Naive B cell (primary cell): ENCODE measurements around the gene CNTNAP1. TPM values are rescaled to one million over a fixed set of nuclear protein-coding genes. Genes with fewer than 3 reads are reported as not detected.

ENCODE experiments used
- ATAC-seq, 2 donors: fragments of 150-1000 bp; cut with Tn5 transposase; 2 replicates each; pipeline ENCODE4 v1.10.0; 2021; ENCODE audit warnings: low read depth in 2 of 2, mild to moderate bottlenecking in 2 of 2, moderate library complexity in 2 of 2
- DNase-seq: peaks from one replicate; pipeline ENCODE4 v3.0.0; 2022
- H3K27ac Mint-ChIP-seq, 6 donors: one replicate each; pipeline ENCODE4 v1.8.0; 2020 to 2022; ENCODE audit warnings: mild to moderate bottlenecking in 6 of 6, mixed read lengths in 6 of 6, moderate library complexity in 5 of 6, inconsistent platforms in 2 of 6
- H3K27me3 Mint-ChIP-seq, 3 donors: one replicate each; pipeline ENCODE4 v1.8.0; 2021 to 2022; ENCODE audit warnings: mixed read lengths in 3 of 3, mild to moderate bottlenecking in 1 of 3
- H3K36me3 Mint-ChIP-seq, 2 donors: one replicate each; pipeline ENCODE4 v1.8.0; 2020 to 2022; ENCODE audit warnings: mixed read lengths in 2 of 2, inconsistent platforms in 1 of 2, mild to moderate bottlenecking in 1 of 2
- H3K4me1 Mint-ChIP-seq, 3 donors: one replicate each; pipeline ENCODE4 v1.8.0; 2020 to 2022; ENCODE audit warnings: mixed read lengths in 3 of 3, inconsistent platforms in 1 of 3, mild to moderate bottlenecking in 1 of 3, moderate library complexity in 1 of 3
- H3K4me3 Mint-ChIP-seq, 8 donors: one replicate each; pipeline ENCODE4 v1.8.0; 2020 to 2022; ENCODE audit warnings: mild to moderate bottlenecking in 8 of 8, mixed read lengths in 8 of 8, moderate library complexity in 8 of 8, inconsistent platforms in 2 of 8
- H3K9me3 Mint-ChIP-seq, 7 donors: one replicate each; pipeline ENCODE4 v1.8.0; 2020 to 2022; ENCODE audit warnings: mixed read lengths in 7 of 7, mild to moderate bottlenecking in 5 of 7, inconsistent platforms in 2 of 7, moderate library complexity in 1 of 7
- polyA plus RNA-seq, 6 donors: library from polyadenylated mRNA; unstranded; fragments of 300-500 nt; fragmentation: Illumina TruSeq; gene quantifications; one replicate each; pipeline ENCODE4 v1.2.3, GENCODE V29; 2021; ENCODE audit warnings: low read depth in 6 of 6

Gene CNTNAP1
- polyA plus RNA-seq, 6 donors from 2014 or later, result 0.19 to 1.00 (median 0.39) TPM; not detected in 1

DNA sequence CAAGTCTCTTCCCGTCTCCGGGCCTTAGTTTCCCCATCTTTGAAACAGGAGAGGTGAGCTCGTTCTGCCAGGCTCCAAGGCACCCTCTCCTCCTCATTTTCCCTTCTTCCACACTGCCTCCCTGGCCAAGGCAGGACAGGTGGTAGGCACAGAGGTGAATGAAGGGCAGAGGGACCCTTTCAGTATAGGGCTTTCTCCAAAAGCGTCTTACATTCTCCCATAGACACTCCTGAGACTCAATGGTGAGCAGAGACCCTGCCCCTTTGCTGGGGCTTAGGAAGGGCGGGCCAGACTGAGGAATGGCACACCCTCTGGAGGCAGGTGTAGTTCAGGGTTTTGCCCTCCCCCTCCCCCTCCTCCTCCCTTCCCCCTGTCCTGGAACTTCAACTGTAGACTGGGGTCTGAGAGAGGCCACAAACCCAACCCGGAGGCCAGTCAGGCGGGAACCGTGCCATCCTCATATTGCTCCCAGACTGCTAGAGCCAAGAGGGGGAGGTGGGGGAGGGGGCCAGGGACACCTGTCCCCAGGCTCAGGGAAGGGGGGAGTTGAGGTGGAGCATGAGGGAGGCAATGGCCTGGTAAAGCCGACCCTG, 7.5 kb upstream of the CNTNAP1 start:
- no peak for ATAC-seq
- Mint-ChIP-seq H3K27ac (peak overlapping the region in 2 of 6 donors; percentile 45 to 82), H3K9me3 (peaks cover 0 to under 1% (median 0%) of the 10 kb centered on the region in 7 donors)

DNA sequence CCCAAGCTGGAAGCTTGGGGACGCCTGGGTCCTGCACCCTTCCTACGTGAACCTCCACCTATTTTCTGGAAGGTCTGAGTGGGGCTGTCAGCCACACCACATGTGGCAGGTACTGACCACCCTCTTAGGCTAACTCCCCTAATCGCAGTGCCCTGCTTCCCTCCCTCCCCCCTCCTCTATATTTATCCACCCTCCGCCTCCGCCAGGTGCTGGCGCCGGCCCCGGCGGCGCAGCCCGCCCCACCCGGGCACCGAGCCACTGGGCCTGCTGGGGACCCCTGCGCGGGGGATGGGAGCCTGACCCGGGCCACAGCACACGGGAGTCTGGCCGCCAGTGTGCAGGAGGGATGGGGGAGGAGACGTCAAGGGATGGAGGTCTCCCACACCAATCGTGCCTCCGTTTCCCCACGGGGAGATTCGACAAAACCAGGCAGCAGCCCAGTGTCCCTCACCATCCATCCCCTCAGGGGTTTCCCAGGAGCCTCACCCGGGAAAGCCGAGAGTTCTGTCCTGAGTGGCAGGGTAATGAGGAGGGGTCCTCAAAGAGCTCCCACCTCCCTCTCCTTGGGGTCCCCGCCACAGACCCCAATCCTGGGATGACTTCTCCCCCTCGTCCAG, 6.9 kb upstream of the CNTNAP1 start:
- Mint-ChIP-seq H3K4me3 (peak overlapping the region in 3 of 8 donors; percentile 19 to 82 (median 37)), H3K36me3 (no peaks in the 10 kb centered on the region), H3K4me1 (peaks cover 50 to 59% (median 53%) of the 10 kb centered on the region in 3 donors), H3K27me3 (peaks cover 28 to 52% (median 31%) of the 10 kb centered on the region in 3 donors), H3K9me3 (peaks cover 0 to 2% (median 0%) of the 10 kb centered on the region in 7 donors), H3K27ac (no peak overlapping the region)
- DNase-seq (no peak), ATAC-seq (no peak)

More for the DNA sequence above, 7.5 kb upstream of the CNTNAP1 start:
- no peaks in the 10 kb centered on the region for H3K36me3 Mint-ChIP-seq
- peaks cover 51 to 59% (median 53%) of the 10 kb centered on the region in 3 donors for H3K4me1 Mint-ChIP-seq
- peak overlapping the region in 6 of 8 donors; percentile 25 to 85 (median 70) for H3K4me3 Mint-ChIP-seq
- DNase-seq, result no peak
- H3K27me3 Mint-ChIP-seq, result peaks cover 26 to 50% (median 28%) of the 10 kb centered on the region in 3 donors

DNA sequence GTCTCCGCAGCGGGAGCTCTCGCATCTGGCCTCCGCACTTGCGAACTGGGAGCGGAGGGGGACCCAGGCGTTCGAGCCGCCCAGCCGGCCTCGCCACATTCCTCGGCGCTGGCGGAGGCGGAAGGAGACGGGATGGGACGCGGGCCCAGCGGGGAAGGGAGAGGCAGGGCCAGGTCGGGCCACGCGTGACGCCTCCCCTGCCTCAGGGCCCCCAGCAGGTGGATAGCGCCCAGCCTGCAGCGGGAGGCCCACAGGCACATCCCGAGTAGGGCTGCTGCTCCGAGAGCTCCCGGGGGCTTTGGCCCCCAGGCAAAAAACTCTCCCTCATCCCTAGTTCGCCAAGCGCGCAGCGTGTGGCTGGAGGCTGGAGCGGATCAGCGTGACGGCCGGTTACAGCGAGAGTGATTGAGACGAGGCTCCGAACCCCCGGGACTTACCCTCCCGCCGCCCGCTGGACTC, 6.3 kb upstream of the CNTNAP1 start:
- Mint-ChIP-seq H3K27ac (peak overlapping the region in 1 of 6 donors; percentile 57), H3K27me3 (peaks cover 28 to 52% (median 36%) of the 10 kb centered on the region in 3 donors), H3K9me3 (peaks cover 0 to 2% (median 0%) of the 10 kb centered on the region in 7 donors), H3K4me1 (peaks cover 52 to 58% (median 52%) of the 10 kb centered on the region in 3 donors), H3K36me3 (no peaks in the 10 kb centered on the region), H3K4me3 (peak overlapping the region; percentile 74 to 87 (median 82))
- DNase-seq (no peak), ATAC-seq (no peak)

- Mint-ChIP-seq H3K4me1 (peaks cover 52 to 61% (median 53%) of the 10 kb centered on the region in 3 donors), H3K27me3 (peaks cover 28 to 53% (median 38%) of the 10 kb centered on the region in 3 donors)
Observed at GRCh38 chr17:42676424-42677011, 5.8 kb upstream of the CNTNAP1 start, which contains the start of gene PLEKHH3. Gene PLEKHH3, minus strand, starts transcription at chr17:42676994. Its CDS starts 431 bp downstream, at chr17:42676563.

GRCh38 chr17:42677012-42677857, 5.1 kb upstream of the CNTNAP1 start:
- Mint-ChIP-seq H3K27ac (peak overlapping the region; percentile 74 to 95 (median 86)), H3K9me3 (peaks cover 0 to 2% (median 0%) of the 10 kb centered on the region in 7 donors), H3K4me1 (peaks cover 56 to 64% (median 57%) of the 10 kb centered on the region in 3 donors), H3K36me3 (no peaks in the 10 kb centered on the region), H3K27me3 (peaks cover 31 to 55% (median 40%) of the 10 kb centered on the region in 3 donors), H3K4me3 (peak overlapping the region; percentile 82 to 96 (median 92))
- DNase-seq (peak; percentile 90), ATAC-seq (peak; percentile 77 to 79)

More at GRCh38 chr17:42676424-42677011, 5.8 kb upstream of the CNTNAP1 start, which contains the start of gene PLEKHH3:
- no peaks in the 10 kb centered on the region for H3K36me3 Mint-ChIP-seq
- ATAC-seq (no peak), DNase-seq (no peak)
- peak within 1 kb of the TSS; percentile 82 to 96 (median 92) for H3K4me3 Mint-ChIP-seq
- H3K9me3 Mint-ChIP-seq, result peaks cover 0 to 2% (median 0%) of the 10 kb centered on the region in 7 donors
- H3K27ac Mint-ChIP-seq, result peak within 1 kb of the TSS; percentile 74 to 95 (median 86)

DNA sequence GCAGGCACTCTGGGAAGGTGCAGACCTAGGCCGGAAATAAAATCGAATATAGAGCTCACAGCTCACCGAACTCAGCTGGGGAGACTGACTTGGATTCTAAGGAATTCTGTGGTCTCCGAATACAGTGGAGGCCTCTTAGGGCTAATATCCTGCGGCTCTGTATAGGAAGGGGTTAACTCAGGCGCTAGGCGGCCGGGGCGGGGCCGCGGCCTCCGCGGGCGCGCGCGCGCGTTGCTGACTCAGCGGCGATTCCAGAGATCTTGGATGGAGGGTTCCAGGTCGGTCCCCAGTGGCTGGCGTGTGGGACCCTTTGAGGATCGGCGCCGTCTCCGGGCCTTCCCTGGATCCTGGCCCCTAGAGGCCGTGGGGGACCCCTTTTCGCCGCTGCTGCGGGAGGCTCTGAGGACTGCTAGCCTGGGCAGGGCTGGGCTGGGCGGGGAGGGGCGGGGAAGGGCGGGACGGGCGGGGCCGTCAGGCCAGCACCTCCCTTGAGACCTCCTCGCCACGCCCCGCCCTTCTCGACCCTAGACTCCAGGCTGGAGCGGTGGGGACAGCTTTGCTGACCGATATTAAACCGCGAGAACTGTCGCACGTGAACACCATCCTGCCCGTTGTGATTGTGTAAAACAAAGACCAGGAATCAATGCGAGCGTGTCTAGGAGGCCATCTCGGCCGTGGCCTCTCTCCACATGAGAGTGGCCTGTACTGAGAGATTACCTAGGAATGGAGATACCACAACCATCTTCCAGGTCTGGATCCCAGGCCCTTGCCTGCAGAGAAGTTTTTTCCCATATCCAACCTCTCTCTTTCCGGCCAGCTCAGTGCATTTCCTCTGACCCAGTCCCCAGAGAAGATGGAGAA, 4.2 kb upstream of the CNTNAP1 start:
- DNase-seq (peak; percentile 70), ATAC-seq (peak; percentile 15)
- H3K27me3 Mint-ChIP-seq, result peaks cover 32 to 60% (median 49%) of the 10 kb centered on the region in 3 donors
- H3K9me3 Mint-ChIP-seq, result peaks cover 0 to 2% (median 0%) of the 10 kb centered on the region in 7 donors
- H3K36me3 Mint-ChIP-seq, result no peaks in the 10 kb centered on the region
- peak overlapping the region in 4 of 6 donors; percentile 53 to 94 (median 78) for H3K27ac Mint-ChIP-seq
- H3K4me3 Mint-ChIP-seq, result peak overlapping the region; percentile 82 to 96 (median 92)
- peaks cover 64 to 73% (median 66%) of the 10 kb centered on the region in 3 donors for H3K4me1 Mint-ChIP-seq

DNA sequence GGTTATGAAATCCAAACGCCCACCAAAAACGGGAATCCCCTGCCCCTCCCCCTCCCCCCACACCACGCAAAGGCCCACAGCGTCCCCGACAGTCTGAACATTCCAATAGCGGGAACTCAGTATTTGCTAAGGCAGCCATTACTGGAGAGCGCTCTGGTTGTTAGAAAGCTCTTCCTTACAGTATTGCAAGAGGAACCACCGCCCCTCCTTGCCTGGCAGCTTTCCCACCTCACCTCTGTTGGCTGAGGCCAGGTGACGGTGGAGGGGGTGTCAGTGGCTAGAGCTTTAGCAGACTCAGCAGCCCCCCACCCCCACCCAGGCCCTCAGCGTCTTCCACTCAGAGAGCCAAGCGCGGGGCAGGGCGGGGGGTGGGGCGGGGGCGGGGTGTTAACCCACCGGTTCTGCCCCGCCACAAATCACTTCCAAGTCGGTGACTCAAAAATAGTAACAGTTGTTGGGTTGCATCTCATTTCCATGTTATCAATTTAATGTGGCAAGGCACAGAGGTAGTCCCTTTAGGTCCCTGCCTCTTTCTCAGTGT, 3.3 kb upstream of the CNTNAP1 start:
- H3K27me3 Mint-ChIP-seq, result peaks cover 28 to 65% (median 46%) of the 10 kb centered on the region in 3 donors
- H3K4me1 Mint-ChIP-seq, result peaks cover 69 to 78% (median 70%) of the 10 kb centered on the region in 3 donors
- peak overlapping the region; percentile 78 to 96 (median 88) for H3K4me3 Mint-ChIP-seq
- H3K9me3 Mint-ChIP-seq, result peaks cover 0 to 2% (median 0%) of the 10 kb centered on the region in 7 donors
- peak; percentile 33 for DNase-seq
- peak overlapping the region in 3 of 6 donors; percentile 49 to 94 (median 85) for H3K27ac Mint-ChIP-seq
- no peaks in the 10 kb centered on the region for H3K36me3 Mint-ChIP-seq
- ATAC-seq, result no peak

- ATAC-seq, result peak; percentile 54 to 56
Observed at GRCh38 chr17:42679492-42680330, 2.6 kb upstream of the CNTNAP1 start.

GRCh38 chr17:42680331-42680808, 2.0 kb upstream of the CNTNAP1 start:
- H3K4me3 Mint-ChIP-seq, result peak overlapping the region in 7 of 8 donors; percentile 30 to 77 (median 67)
- peaks cover 18 to 55% (median 38%) of the 10 kb centered on the region in 3 donors for H3K27me3 Mint-ChIP-seq
- H3K4me1 Mint-ChIP-seq, result peaks cover 58 to 67% (median 60%) of the 10 kb centered on the region in 3 donors
- no peak for ATAC-seq
- no peaks in the 10 kb centered on the region for H3K36me3 Mint-ChIP-seq
- no peak for DNase-seq
- peak overlapping the region in 2 of 6 donors; percentile 26 to 69 for H3K27ac Mint-ChIP-seq
- peaks cover 0 to 2% (median 0%) of the 10 kb centered on the region in 7 donors for H3K9me3 Mint-ChIP-seq

More at GRCh38 chr17:42679492-42680330, 2.6 kb upstream of the CNTNAP1 start:
- peaks cover 0 to 2% (median 0%) of the 10 kb centered on the region in 7 donors for H3K9me3 Mint-ChIP-seq
- peaks cover 63 to 71% (median 63%) of the 10 kb centered on the region in 3 donors for H3K4me1 Mint-ChIP-seq
- peak; percentile 74 for DNase-seq
- H3K4me3 Mint-ChIP-seq, result peak overlapping the region; percentile 77 to 91 (median 82)
- peaks cover 22 to 58% (median 39%) of the 10 kb centered on the region in 3 donors for H3K27me3 Mint-ChIP-seq
- peak overlapping the region in 5 of 6 donors; percentile 47 to 85 (median 69) for H3K27ac Mint-ChIP-seq
- no peaks in the 10 kb centered on the region for H3K36me3 Mint-ChIP-seq

- DNase-seq (no peak), ATAC-seq (no peak)
- Mint-ChIP-seq H3K9me3 (peaks cover 0 to 2% (median 0%) of the 10 kb centered on the region in 7 donors), H3K4me1 (peaks cover 45 to 50% (median 48%) of the 10 kb centered on the region in 3 donors), H3K4me3 (peak overlapping the region; percentile 72 to 86 (median 78)), H3K36me3 (no peaks in the 10 kb centered on the region), H3K27ac (peak overlapping the region in 2 of 6 donors; percentile 52 to 59), H3K27me3 (peaks cover 14 to 48% (median 29%) of the 10 kb centered on the region in 3 donors)
Observed at GRCh38 chr17:42682722-42683403, 532 bp downstream of the CNTNAP1 start.
